ENCODE results near the gene ADAMTSL3. TPM values are rescaled to one million over a fixed set of nuclear protein-coding genes. Genes with fewer than 3 reads are reported as not detected.
"Not testable (repeated sequence)": the region's sequence is repeated elsewhere in the genome, so short reads cannot be mapped to it uniquely, and the experiment has no call there.

Gene ADAMTSL3
- total RNA-seq, 1 experiment from 2014 or later, result 1.8 TPM

GRCh38 chr15:83747718-83748110 is 93.8 kb downstream of the ADAMTSL3 start (continued):
- no peak for TF ChIP-seq CTCF (IDR thresholded peaks at IDR 0.05)
- no peak for TF ChIP-seq ATF2 (CRISPR knock-in tag; IDR thresholded peaks at IDR 0.05; ENCODE audit: borderline replicate concordance, low read depth)
- no peak for TF ChIP-seq E2F5 (CRISPR knock-in tag; IDR thresholded peaks at IDR 0.05)
- TF ChIP-seq NFE2L1 (CRISPR knock-in tag; IDR thresholded peaks at IDR 0.05), result no peak
- TF ChIP-seq RELA (CRISPR knock-in tag; IDR thresholded peaks at IDR 0.05; ENCODE audit: borderline replicate concordance), result no peak

- ATAC-seq (no peak), DNase-seq (ENCODE audit: low spot score) (no peak)
- peaks cover 22% of the 10 kb centered on the region for H3K36me3 Mint-ChIP-seq
- TF ChIP-seq SOX15 (CRISPR knock-in tag; IDR thresholded peaks at IDR 0.05), result no peak
- TF ChIP-seq FOXK1 (CRISPR knock-in tag; IDR thresholded peaks at IDR 0.05), result no peak
- TF ChIP-seq IRF1 (CRISPR knock-in tag; IDR thresholded peaks at IDR 0.05), result no peak
- no peak for TF ChIP-seq JUN (CRISPR knock-in tag; IDR thresholded peaks at IDR 0.05)
- no peak for TF ChIP-seq ZNF317 (CRISPR knock-in tag; IDR thresholded peaks at IDR 0.05; ENCODE audit: borderline replicate concordance, low read depth)
- no peak overlapping the region for H3K27ac Mint-ChIP-seq
- CTCF ChIA-PET, result no interaction called here
- H3K4me1 Mint-ChIP-seq, result no peaks in the 10 kb centered on the region
- H3K4me3 Mint-ChIP-seq, result no peak overlapping the region
- POLR2A ChIA-PET, result no interaction called here
- no peaks in the 10 kb centered on the region for H3K27me3 Mint-ChIP-seq (ENCODE audit: low read depth)
- peaks cover 38% of the 10 kb centered on the region for H3K9me3 Mint-ChIP-seq
Measured at GRCh38 chr15:83753872-83754493, 100.1 kb downstream of the ADAMTSL3 start.

- H3K36me3 Mint-ChIP-seq, result peaks cover 22% of the 10 kb centered on the region
- H3K4me1 Mint-ChIP-seq; DNase-seq (ENCODE audit: low spot score); H3K27me3 Mint-ChIP-seq (ENCODE audit: low read depth); H3K4me3 Mint-ChIP-seq; ATAC-seq; H3K27ac Mint-ChIP-seq; CTCF ChIA-PET; POLR2A ChIA-PET: not testable (repeated sequence)
- peaks cover 52% of the 10 kb centered on the region for H3K9me3 Mint-ChIP-seq
Measured at GRCh38 chr15:83757291-83757690, 103.4 kb downstream of the ADAMTSL3 start.

- no peaks in the 10 kb centered on the region for H3K4me1 Mint-ChIP-seq
- ATAC-seq (peak; percentile 18; the same call in 1 of the 2 replicates), DNase-seq (ENCODE audit: low spot score) (no peak)
- H3K9me3 Mint-ChIP-seq, result peaks cover 33% of the 10 kb centered on the region
- no peaks in the 10 kb centered on the region for H3K27me3 Mint-ChIP-seq (ENCODE audit: low read depth)
- ChIA-PET CTCF (no interaction called here), POLR2A (no interaction called here)
- H3K27ac Mint-ChIP-seq, result no peak overlapping the region
- H3K36me3 Mint-ChIP-seq, result peaks cover 15% of the 10 kb centered on the region
- no peak overlapping the region for H3K4me3 Mint-ChIP-seq
- TF ChIP-seq ATF3 (CRISPR knock-in tag; conservative IDR thresholded peaks at IDR 0.05) (no peak), ZNF263 (CRISPR knock-in tag; IDR thresholded peaks at IDR 0.05; ENCODE audit: low read depth) (no peak), MLX (CRISPR knock-in tag; IDR thresholded peaks at IDR 0.05) (no peak), MXD4 (CRISPR knock-in tag; IDR thresholded peaks at IDR 0.05; ENCODE audit: borderline replicate concordance) (no peak), IRF1 (CRISPR knock-in tag; IDR thresholded peaks at IDR 0.05) (no peak), SOX15 (CRISPR knock-in tag; IDR thresholded peaks at IDR 0.05) (no peak), MYBL2 (CRISPR knock-in tag; IDR thresholded peaks at IDR 0.05) (no peak), RELA (CRISPR knock-in tag; IDR thresholded peaks at IDR 0.05; ENCODE audit: borderline replicate concordance) (no peak), NFE2L1 (CRISPR knock-in tag; IDR thresholded peaks at IDR 0.05) (no peak), ETV6 (CRISPR knock-in tag; IDR thresholded peaks at IDR 0.05) (no peak), TCF7 (CRISPR knock-in tag; IDR thresholded peaks at IDR 0.05; ENCODE audit: low read depth) (no peak), KAT7 (CRISPR knock-in tag; IDR thresholded peaks at IDR 0.05; ENCODE audit: borderline replicate concordance) (no peak)
Measured at GRCh38 chr15:83762367-83762766, 108.4 kb downstream of the ADAMTSL3 start.
